A172 (cell line): ENCODE results near the gene EHD2. TPM values are rescaled to one million over a fixed set of nuclear protein-coding genes. Genes with fewer than 3 reads are reported as not detected.
"Not testable (repeated sequence)": the region's sequence is repeated elsewhere in the genome, so short reads cannot be mapped to it uniquely, and the experiment has no call there.

Source experiments
- DNase-seq: peaks from one replicate; pipeline ENCODE4 v3.0.0-alpha.2; 2015; ENCODE audit warnings: low spot score
- total RNA-seq: library from RNA; depleted of rRNA; stranded (reverse); fragments of >200 nt; shearing (Covaris generic); gene quantifications from 2 replicates; pipeline ENCODE4 v1.2.3, GENCODE V29; 2014

Gene EHD2
- total RNA-seq, 1 experiment from 2014 or later, result 24.0 TPM

- DNase-seq, result no peak
Measured at GRCh38 chr19:47750752-47751151, 37.5 kb downstream of the EHD2 start.

GRCh38 chr19:47752440-47753211, 39.4 kb downstream of the EHD2 start:
- no peak for DNase-seq

GRCh38 chr19:47754206-47755064, 41.2 kb downstream of the EHD2 start:
- no peak for DNase-seq

GRCh38 chr19:47755065-47755761, 42.0 kb downstream of the EHD2 start:
- DNase-seq, result no peak

GRCh38 chr19:47755762-47756626, 42.8 kb downstream of the EHD2 start:
- DNase-seq, result no peak

GRCh38 chr19:47756627-47756929, 43.4 kb downstream of the EHD2 start:
- no peak for DNase-seq

GRCh38 chr19:47756953-47757608, 43.9 kb downstream of the EHD2 start:
- no peak for DNase-seq

- DNase-seq, result no peak
Measured at GRCh38 chr19:47757617-47758442, 44.6 kb downstream of the EHD2 start.

- DNase-seq, result no peak
Measured at GRCh38 chr19:47758443-47758804, 45.2 kb downstream of the EHD2 start.

GRCh38 chr19:47760632-47760999, 47.4 kb downstream of the EHD2 start:
- no peak for DNase-seq

GRCh38 chr19:47761566-47761965, 48.3 kb downstream of the EHD2 start:
- DNase-seq, result no peak

- no peak for DNase-seq
Measured at GRCh38 chr19:47762151-47762550, 48.9 kb downstream of the EHD2 start.

- DNase-seq, result no peak
Measured at GRCh38 chr19:47762615-47763308, 49.5 kb downstream of the EHD2 start.

- DNase-seq, result not testable (repeated sequence)
Measured at GRCh38 chr19:47764705-47765104, 51.5 kb downstream of the EHD2 start.

- DNase-seq, result no peak
Measured at GRCh38 chr19:47765523-47766358, 52.5 kb downstream of the EHD2 start.

- no peak for DNase-seq
Measured at GRCh38 chr19:47766359-47766620, 53.1 kb downstream of the EHD2 start.

- DNase-seq, result no peak
Measured at GRCh38 chr19:47766670-47767069, 53.4 kb downstream of the EHD2 start.

GRCh38 chr19:47767349-47767748, 54.1 kb downstream of the EHD2 start:
- no peak for DNase-seq

- no peak for DNase-seq
Measured at GRCh38 chr19:47768604-47769003, 55.4 kb downstream of the EHD2 start.
